RPMI7951 (cell line): Measurements from ENCODE around the gene ACE. TPM values are rescaled to one million over a fixed set of nuclear protein-coding genes. Genes with fewer than 3 reads are reported as not detected.
"Not testable (repeated sequence)": the region's sequence is repeated elsewhere in the genome, so short reads cannot be mapped to it uniquely, and the experiment has no call there.

Source experiments
- DNase-seq: peaks from one replicate; pipeline ENCODE4 v3.0.0-alpha.2; 2012; ENCODE audit warnings: low read depth
- total RNA-seq: library from RNA; depleted of rRNA; stranded (reverse); fragments of >200 nt; shearing (Covaris generic); gene quantifications from 2 replicates; pipeline ENCODE4 v1.2.3, GENCODE V29; 2014

ACE gene
- total RNA-seq, 1 experiment from 2014 or later = 0.72 TPM

- DNase-seq = no peak
Measured at GRCh38 chr17:63443053-63443452, 33.8 kb upstream of the ACE start.

- DNase-seq = no peak
Measured at GRCh38 chr17:63444457-63444856, 32.4 kb upstream of the ACE start.

- no peak for DNase-seq
Measured at GRCh38 chr17:63445065-63445464, 31.8 kb upstream of the ACE start.

- peak; percentile 30 for DNase-seq
Measured at GRCh38 chr17:63445571-63445953, 31.3 kb upstream of the ACE start.

- DNase-seq = peak; percentile 64
Measured at GRCh38 chr17:63445954-63446752, 30.7 kb upstream of the ACE start, which contains the start of gene CYB561. TSS of gene CYB561 (minus strand) at chr17:63446306. CDS start at chr17:63437547, 8,759 bp downstream.

- DNase-seq = peak; percentile 73
Measured at GRCh38 chr17:63446753-63447470, 29.9 kb upstream of the ACE start.

DNA sequence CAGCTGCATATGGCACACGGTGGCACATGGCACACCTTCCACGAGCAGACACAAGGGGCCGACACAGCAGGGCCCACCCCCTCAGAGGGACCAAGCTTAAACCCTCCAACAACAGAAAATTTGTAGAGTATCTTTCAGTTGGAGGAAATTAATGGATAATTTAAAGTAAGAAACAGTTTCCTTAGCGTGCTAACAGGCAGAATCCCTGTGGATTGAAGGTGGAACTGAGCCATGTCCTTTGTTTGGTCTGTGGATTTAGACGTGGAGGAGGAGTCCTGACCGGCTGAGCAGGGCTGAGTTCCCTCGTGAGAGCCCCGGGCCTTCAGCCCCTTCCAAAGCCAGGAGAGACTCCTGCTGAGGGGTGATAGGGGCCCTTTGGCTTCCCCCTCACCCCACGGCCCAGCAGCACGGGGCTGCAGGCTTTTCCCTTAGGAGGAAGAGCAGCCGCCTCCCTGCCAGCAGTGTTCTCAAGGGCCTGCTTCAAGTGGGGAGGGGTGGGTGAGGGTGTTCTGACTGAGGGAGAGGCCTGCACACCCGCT, 29.3 kb upstream of the ACE start:
- peak; percentile 29 for DNase-seq

GRCh38 chr17:63448655-63449054, 28.2 kb upstream of the ACE start:
- no peak for DNase-seq

GRCh38 chr17:63450551-63450950, 26.3 kb upstream of the ACE start:
- peak; percentile 55 for DNase-seq

DNA sequence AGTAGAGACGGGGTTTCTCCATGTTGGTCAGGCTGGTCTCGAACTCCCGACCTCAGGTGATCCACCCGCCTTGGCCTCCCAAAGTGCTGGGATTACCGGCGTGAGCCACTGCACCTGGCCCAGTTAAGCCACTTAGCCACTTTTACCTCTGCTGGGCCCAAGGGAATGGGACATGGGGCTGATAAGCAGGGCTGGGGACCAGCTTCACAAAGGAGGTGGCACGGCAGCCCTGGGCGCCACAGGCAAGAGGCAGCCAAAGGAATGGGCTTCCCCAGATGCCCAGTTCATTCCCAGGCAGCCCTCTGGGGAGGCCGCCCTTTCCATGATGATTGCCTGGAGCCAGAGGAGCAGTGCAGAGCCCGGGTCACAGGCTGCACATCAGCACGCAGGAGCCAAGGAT, 25.7 kb upstream of the ACE start:
- DNase-seq = no peak

GRCh38 chr17:63452046-63452961, 24.6 kb upstream of the ACE start:
- no peak for DNase-seq

- no peak for DNase-seq
Measured at GRCh38 chr17:63452962-63453551, 23.8 kb upstream of the ACE start.

GRCh38 chr17:63454357-63454756, 22.5 kb upstream of the ACE start:
- DNase-seq = not testable (repeated sequence)

GRCh38 chr17:63454915-63455314, 21.9 kb upstream of the ACE start:
- no peak for DNase-seq

- DNase-seq = no peak
Measured at GRCh38 chr17:63455417-63455816, 21.4 kb upstream of the ACE start.

DNA sequence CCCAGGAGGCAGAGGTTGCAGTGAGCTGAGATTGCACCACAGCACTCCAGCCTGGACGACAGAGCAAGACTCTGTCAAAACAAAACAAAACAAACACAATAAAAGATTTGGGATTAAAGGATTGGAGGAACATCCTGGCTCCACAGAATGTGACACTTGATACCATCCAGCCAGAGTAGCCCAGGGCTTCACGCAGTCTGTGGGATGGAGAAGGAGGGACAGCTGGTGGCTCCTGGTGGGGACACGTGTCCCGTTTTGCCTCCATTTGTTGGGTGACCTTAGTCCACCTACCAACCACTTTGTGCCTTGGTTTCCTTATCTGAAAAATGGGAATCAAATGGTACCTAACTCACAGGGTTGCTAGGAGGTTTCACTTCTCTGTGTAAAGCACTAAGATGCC, 18.4 kb upstream of the ACE start:
- no peak for DNase-seq

GRCh38 chr17:63460018-63460417, 16.8 kb upstream of the ACE start:
- DNase-seq = no peak

DNA sequence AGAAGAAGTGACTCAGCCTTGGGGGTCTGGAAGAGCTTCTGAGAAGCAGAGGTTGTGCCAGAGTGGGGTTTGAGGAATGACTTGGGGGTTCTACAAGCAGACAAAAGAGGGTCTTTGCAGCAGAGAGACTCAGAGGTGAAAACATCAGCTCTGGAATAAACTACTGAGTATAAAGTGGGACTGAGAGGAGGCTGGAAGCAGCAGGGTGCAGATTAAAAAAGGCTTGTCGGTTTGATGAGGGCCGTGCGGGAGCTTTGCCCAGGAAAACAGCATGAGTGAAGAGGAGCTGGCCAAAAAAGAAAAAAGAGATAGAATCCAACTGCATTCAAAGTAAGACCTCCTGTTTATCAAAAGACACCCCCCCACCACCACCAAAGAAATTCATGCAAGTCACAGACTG, 13.1 kb upstream of the ACE start:
- no peak for DNase-seq

DNA sequence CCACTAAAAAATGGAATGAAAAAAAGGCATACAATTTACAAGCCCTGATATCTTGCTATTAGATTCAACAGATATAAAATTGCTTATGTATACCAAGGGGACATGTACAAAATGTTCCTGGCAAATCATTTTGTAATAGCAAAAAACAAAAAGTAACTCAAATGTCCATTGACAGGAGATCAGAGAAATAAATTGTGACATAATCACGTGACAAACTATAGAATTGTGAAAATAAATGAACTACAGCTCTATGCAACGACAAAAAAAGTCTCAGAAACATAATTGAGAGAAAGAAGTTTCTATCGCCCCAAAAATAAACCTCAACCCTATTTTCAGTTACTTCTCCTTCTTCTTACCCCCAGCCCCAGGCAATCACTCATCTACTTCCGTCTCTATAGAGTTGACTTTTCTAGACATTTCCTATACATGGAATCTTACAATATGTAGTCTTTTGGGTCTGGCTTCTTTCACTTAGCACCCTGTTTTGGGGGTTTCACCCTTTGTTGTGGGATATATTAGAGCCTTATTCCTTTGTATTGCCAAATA, 12.1 kb upstream of the ACE start:
- no peak for DNase-seq

DNA sequence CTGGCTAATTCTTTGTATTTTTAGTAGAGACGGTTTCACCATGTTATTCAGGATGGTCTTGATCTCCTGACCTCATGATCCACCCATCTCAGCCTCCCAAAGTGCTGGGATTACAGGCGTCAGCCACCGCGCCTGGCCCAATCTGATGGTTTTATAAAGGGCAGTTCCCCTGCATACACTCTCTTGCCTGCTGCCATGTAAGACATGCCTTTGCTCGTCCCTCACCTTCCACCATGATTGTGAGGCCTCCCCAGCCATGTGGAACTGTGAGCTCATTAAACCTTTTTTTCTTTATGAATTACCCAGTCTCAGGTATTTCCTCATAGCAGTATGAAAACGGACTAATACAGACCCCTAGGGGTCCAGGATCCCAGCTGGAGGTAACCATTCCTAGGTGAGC, 8.8 kb upstream of the ACE start:
- not testable (repeated sequence) for DNase-seq

DNA sequence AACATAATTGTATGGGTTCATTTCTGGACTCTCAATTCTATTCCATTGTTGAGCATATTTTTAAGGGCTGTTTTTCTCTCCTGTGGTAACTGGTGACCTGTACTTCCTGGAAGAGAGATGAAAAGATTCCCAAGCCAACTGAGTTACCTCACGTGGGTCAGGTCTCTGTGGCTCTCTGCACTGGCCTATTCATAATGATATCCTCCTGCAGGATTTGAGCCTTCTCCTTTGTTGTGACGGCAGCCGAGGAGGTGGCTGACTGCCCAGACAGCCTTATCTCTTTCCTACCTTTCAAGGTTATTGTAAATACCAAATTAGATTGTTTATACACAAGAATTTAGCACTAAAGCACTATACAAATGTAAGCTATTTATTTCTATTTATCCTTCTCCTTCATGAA, 2.7 kb upstream of the ACE start:
- DNase-seq = no peak
